HG03196 (cell line): Measurements from ENCODE around the gene LGR6.
A peak's percentile ranks its signal among the peaks of the same experiment; 100 is the strongest.
"Not testable (repeated sequence)": the region's sequence is repeated elsewhere in the genome, so short reads cannot be mapped to it uniquely, and the experiment has no call there.

ENCODE experiments used
- ATAC-seq: cut with Tn5 transposase; IDR thresholded peaks from one replicate; pipeline ENCODE4 v1.9.1; 2021; ENCODE audit not compliant: unreplicated experiment

LGR6 gene

DNA sequence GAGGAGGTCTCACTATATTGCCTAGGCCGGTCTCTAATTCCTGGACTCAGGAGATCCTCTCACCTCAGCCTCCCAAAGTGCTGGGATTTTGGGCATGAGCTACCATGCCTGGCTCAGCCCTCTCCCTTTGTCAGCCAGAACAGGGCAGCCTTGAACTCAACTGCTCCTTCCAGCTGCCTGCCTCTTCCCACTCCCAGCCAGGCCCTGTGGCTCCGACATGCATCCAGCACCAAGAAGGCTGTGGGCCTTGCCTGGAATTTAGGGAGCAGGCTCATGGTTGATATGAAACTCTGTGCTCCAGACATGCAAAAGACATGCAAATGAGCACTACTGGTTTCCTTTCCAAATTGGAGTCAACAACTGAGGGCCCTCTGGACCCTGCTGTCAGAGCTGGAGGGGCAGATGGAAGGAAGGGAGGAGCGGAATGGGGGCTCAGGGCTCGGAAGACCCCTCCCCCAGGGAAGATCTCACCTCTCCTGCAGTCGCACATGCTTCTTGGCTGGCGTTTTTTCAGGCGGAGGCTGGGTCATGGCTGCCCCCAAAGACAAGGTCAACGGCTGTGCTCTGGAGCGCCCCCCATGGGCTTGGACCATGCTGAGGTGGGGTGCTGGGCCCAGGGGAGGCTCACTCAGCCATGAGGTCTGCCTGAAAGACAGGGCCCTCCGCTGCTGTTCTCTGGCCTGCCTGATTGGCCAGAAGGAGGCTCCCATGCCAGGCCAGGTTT, 34.6 kb upstream of the LGR6 start:
- no peak for ATAC-seq

DNA sequence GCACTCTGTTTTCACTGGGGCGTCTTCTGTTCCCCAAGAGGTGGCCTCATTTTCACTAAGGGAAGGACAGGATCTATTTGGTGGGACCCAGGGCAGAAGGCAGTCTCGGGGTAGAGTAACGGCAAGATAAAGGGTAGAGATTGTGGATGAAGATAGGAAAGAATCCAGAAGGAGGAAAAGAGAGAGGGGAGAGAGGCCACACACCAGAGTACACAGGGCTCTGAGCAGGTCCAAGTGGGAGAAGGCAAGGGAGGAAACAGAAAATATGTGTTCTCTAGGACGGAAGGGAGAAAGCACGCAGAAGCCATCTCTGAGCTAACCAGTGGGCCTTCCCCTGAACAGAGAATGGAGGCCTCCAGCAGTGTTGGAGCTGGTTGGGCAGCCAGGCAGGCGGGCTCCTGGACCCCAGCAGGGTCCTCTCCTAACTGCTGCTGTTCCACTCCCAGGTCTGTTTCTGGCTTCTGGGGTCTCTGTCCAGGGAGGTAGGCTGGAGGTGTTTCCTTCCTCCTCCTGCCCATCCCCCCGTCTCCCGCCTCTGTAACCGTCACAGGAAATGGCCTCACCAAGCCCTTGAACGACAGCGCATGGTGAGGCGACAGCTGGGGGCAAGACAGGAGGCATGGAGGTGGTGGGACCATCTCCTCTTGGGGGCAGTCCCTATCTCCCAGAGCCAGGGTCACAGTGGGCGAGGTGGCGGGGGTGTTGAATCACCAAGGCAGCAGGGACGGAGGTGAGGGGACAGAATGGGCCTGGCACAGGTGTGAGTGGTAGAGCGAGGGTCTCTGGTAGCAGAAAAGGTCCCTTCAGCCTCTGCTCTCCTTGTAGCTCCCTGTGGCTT, 33.8 kb upstream of the LGR6 start:
- ATAC-seq, result peak; percentile 26

DNA sequence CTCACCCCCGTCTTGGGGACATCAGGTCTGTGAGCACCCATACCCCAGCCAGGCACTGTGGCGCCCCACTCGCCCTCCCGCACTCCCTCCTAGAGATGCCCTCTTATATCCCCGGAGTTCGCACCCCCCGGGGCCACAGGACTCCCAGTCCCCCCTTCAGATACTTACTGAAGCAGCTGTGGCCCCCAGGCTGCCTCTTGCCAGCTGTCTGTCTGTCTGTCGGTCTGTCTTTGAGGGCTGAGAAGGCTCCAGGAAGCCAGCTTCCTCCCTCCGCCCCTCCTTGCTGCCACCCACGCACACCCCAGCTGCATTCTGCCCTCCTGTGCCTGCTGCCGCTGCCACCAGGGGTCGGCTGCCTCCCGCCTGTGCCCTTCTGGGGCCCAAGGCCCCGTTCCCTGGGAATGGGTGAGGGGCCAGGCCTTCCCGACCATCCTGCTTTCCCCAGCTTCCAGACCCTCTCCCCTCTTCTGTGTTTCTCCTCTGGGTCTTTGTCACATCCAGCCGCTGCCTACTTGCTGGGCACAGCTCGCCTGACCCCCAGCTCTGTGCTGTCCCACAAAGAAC, 33.1 kb upstream of the LGR6 start, which contains the start of gene PTPN7:
PTPN7 (minus strand) TSS at position 226 of the 564 bp plus-strand sequence. CDS start 1,200 bp downstream, outside the sequence.
- ATAC-seq, result peak; percentile 45

DNA sequence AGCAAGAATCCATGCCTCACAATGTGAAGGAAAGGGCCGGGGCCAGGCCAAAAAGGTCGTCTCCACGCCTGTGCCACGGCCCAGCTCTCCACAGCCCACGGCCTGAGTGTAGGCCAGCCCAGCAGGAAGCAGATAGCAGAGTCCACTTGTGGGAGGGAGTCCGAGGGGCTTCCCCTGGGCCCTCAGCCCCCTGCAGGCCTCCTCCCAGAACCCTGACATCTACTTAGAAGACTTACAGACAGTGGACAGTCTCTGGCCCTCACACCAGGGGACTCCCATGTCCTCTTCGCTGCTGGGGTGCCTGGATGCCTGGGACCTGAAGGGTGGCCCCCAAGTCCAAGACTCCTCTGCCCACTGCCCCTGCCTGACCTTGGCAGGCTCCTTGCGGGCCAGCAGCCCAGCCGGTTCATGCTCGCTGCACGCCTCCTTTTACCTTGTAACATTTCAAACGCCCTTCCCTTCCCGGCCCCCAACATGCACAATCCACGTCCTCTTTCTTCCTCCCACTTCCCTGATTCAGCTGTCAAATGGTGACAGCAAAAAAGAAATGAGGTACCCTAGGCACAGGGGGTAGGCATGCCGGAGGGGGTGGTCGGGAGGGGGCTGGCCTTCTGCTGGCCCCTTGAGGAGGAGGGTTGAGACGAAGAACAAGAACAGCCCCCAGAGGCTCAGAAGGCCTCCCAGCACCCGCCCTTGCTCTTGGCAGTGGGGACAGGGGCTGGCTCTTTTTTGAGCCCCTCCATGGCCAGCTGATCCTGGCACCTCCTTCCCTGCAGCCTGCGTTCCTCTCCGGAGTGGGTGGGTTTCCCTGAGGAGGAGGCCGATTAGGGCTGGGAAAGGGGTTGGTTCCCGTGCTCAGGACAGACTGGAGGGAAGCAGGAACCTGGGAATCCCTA, 32.2 kb upstream of the LGR6 start:
- no peak for ATAC-seq

DNA sequence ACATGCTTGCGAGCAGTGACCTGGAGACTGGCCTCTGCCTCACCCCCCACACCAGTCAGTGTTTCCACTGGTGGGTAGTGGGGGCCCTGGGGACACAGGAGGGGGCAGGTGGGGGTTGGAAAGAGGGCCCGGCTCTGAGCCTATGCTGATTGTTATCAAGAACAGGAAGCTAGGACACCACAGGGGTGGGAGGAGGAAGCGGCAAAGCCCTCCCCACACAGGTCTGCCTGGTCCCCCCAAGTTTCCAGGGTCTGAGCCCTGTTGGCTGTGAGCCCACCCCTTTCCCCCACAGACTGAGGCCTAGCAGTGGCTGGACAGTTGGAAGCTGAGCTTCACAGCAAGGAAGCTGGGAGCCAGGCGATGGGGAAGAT, 31.6 kb upstream of the LGR6 start:
- ATAC-seq, result no peak

DNA sequence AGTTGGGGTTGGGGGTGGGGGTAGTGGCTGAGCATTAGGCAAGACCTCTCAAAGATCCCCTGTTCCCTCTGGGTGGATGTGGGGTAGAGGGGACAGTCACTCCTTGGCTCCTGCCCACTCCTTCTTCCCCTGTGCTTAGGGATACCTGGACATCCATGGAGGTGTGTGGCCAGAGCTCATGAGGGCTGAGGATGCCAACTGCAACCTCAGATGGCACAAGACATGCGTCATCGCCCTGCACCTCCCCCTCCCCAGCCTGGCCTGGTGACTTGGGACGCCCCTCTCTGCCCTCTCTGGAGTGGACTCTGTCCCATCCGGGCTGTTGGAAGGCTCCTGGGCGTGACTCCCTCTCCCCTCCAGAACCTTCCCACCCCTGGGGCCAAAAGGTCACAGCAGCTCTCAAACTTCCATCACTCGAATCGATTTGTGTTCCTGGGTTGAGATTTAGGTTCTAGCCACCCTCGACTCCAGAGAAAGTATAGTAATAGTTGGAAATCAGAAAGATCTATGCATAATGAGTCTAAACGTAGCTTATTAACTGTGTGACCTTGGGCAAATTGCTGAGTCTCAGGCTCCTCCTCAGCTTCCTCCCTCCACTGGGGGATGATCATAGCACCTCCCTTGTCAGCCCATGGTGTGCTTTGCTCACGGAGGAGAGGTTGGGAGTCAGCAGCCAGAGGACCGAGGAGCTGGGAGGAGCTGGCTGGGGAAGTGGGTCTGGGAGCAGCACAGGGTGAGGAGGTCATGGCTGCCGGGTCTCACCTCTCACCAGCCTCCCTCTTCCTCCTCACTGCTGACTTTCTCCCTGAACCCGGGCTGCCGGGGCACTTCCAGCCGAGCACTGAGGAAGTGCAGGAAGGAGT, 30.9 kb upstream of the LGR6 start:
- no peak for ATAC-seq

DNA sequence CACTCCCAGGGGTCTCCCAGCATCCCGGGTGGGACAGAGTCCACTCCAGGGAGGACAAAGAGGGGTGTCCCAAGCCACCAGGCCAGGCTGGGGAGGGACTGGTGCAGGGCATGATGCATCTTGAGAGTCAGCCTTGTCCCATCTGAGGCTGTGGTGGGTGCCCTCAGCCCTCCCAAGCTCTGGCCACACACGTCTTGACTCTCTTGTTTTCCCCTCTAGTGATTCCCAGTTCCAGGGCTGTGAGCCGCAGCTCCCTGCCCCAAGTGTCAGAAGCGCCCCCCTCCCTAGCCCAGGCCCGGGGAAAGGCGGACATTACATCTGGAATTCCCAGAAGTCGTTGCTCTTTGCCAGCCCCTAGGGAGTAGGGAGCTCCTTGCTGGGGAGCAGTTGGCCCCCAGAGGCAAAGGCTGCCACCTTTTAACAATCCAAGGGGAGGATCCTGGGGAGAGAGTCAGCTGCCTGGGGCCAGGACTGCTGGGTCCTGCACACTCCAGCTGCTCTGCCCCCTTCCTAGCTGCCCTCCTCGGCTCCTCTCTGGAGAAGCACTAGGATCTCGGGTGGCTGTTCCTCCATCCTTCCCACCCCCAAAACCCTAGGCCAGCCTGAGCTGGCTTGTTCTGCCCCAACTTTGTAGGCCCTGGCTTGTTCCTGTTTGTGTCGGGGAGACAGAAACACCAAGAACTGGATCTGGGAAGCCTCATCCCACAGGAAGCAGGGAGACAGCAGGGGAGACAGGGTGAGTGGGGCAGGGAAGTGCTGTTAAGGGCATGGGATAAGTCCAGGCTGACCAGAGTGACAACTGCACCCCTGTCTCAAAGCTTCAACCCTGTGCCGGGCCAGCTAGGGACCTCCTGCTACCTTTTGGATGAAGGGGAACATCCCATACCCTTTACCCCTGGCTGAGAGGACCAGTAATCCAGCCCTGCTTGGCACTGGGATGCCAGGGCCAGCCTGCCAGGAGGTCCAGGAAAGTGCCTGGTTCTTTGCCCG, 30.0 kb upstream of the LGR6 start:
- no peak for ATAC-seq

DNA sequence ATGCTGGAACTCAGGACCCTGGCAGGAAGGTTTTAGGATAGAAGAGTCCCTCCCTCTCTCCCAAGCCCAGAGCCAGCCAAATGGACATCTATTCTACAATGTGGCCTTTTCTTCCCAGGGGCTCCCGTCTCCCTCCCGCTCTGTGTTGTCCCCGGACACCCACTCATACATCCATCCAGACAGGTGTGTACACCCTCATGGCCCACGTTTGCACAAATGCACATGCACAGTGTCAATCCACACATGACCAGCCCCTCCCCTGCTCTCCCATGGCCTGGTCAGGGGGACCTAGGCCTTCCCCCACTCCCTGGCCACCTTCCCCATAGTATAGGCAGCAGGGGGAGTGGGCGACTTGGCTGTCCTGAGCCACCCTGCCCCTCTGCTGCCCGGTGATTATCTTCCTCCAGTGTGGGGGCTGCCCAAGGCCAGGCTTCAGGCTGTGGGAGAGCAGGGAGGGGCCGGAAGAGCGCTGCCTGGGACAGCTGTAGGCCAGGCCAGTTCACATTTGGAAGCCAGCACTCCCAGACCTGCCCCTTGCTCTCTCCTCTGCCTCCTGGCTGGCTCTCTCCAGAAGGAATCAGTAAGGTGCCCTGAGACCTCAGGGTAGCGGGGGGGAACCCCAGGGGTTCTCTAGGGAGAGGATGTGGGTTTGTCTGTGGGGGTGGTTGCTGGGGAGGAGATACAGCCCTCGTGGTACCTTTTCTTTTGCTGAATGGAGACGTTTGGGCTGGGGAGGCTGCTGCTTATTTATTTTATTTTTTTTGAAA, 29.1 kb upstream of the LGR6 start:
- peak; percentile 37 for ATAC-seq

DNA sequence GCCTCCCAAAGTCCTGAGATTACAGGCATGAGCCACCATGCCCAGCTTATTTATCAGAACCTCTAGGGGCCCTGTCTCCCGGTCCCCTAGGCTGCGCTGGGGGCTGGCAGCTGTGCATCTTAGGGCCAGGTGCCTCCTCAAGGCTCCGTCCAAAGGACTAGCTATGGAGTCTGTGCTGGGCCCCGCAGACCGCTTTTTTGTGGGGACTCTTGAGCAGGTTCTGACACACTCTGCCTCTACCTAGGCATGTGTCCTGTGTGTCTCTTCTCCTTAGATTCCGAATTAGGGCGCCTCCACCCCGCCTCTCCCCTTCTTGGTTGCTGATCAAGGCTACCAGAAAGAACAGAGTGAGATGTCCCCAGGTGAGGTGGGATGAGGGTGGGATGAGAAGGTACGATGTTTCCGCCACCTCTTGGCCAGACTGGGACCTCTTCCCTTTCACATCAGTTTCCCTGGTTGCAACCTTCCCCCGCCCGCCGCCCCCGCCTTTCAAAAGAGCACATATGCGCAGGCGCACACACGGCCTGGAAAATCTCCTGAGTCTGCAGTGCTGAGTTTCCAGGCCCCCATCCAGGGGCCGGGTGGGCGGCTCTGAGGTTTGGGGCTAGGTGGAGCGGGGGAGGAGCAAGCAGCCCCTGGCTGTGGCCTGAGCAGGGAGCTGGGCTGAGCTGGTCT, 28.2 kb upstream of the LGR6 start:
- ATAC-seq, result no peak

DNA sequence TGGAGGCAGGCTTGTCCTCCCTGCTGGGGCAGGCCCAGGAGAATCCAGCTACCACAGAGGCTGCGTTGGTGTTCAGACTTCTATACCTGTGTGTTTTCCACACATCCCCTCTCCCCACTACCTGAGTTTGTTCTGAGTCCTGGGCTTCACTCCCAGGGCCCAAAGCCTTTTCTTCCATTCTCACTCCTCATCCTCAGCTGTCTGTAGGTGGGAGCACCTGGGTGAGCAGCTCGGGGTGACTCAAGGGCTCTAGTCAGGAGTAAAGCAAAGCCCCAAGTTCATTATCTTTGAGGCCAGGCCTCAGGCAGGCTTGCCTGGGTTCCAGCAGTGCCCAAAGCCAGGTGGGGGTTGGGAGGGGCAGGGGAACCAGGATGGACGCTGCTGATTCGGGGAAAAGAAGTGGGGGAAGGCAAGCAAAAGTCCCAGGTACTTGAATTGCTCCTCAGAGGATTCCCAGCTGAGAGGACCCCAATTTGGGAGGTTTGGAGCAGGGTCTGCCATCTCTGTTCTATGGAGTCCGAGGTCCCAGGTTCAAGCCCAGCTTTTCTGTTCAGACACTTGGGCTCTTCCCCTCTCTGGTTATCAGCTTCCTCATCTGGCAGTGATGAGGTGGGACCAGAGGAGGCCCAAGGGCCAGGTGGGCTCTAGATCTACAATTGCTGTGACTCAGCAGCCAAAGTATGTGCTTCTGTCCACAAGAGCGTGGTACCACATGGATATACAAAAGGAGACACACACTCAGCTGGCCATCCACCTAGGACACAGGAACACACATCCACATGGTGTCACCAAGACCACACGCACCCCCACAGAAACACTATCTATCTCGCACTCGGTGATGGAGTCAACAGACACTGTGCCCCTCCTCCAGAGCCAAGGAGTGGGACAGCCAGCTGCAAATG, 27.4 kb upstream of the LGR6 start:
- no peak for ATAC-seq

DNA sequence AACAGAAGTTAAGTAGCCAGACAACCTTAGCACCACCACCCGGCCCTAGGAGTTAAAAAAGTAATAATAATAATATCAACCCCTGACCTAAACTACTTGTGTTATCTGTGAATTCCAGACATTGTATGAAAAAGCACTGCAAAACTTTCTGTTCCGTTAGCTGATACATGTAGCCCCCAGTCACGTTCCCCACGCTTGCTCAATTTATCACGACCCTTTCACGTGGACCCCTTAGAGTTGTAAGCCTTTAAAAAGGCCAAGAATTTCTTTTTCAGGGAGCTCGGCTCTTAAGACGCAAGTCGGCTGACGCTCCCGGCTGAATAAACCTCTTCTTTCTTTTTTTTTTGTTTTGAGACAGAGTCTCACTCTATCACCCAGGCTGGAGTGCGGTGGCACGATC, 26.5 kb upstream of the LGR6 start:
- not testable (repeated sequence) for ATAC-seq

DNA sequence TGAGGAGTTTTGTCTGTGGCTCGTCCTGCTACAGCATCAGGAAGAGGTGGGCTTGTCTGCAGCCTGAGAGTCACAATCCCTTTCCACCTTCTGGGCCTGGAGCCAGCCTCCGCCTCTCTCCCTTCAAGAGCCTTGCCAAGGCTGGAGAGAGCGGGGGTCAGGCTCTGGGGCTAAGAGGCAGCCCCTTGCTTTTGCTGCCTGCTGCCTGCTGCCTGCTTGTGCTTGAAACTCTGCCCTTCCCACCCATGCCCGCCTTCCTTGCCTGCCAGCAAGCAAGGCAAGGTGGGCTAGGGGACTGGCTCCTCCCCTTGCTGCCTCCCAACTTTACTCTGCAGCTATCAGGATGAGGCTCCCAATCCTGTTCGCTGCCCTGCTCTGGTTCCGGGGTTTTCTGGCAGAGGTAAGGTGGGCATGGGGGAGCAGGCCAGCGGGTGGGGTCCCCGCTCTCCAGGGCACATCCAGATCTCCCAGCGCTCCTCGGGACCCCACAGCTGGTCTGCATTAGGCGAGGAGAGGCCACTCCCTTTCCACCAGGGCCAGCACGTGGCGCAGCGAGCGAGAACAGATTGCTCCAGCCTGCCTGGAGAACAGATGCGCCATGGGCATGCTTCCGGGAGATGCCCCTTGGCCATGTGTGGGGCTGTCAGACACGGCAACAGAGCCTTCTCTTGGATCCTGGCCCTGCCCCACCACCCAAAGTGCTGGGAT, 25.7 kb upstream of the LGR6 start:
- no peak for ATAC-seq

DNA sequence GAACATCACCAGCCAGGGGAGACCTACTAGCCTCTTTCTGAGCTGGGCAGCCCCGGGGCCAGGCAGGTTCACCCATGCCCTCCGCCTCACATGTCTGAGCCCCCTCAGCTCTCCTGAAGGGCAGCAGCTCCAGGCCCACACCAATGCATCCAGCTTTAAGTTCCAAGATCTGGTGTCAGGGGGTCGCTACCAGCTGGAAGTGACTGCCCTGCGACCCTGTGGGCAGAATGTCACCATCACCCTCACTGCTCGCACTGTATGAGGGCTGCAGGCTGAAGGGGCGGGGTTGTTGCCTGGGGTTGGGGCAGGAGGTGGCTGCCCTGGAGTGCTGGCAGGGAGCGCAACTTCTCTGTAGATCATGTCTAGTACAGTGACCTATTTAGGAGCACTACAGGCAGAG, 24.7 kb upstream of the LGR6 start:
- ATAC-seq, result no peak

DNA sequence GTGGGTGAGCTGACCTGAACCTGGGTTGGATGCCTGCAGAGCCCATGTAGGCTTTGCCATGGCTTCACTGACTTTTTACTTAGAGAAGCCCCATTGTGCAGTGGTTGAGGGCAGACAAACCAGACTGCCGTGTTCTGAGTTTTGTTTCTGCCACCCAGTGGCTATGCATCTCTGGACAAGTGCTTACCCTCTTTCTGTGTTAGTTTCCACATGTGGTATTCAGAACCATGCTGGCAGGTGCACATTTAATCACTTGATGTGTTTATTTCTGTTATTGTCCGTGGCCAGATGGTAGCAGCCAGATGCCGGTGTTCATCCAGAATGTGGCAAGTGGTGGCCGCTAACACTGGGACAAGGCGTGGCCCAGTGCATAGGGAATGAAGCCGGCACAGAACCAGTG, 22.9 kb upstream of the LGR6 start:
- ATAC-seq, result no peak

DNA sequence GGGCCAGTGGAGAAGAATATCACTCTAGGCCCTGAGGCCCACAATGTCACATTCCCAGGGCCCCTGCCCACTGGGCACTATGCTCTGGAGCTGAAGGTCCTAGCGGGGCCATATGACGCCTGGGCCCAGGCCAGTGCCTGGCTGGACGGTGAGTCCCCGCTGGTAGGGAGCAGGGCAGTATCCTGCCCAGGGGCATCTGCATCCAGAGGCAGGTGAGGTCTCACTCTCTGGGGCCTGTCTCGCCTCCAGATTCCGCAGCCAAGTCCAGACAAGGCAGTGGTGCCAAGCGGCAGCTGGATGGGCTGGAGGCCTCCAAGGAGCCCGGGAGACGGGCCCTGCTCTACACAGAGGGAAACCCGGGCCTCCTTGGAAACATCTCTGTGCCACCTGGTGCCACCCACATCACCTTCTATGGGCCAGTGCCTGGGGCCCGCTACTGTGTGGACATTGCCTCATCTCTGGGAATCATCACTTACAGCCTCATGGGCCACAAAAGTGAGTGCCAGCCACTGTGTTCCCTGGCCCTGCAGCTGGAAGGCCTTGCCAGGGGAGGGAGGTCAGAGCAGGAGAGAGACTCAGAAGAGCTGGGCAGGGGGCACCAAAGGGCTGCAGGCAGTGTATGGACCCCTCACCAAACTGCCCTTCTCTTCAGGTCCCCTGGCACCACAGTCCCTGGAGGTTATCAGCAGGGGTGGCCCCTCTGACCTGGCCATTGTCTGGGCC, 22.1 kb upstream of the LGR6 start:
- ATAC-seq, result no peak
